HCT116 (cell line): Measurements from ENCODE around the gene RRAD. TPM values are rescaled to one million over a fixed set of nuclear protein-coding genes. Genes with fewer than 3 reads are reported as not detected.
A peak's percentile ranks its signal among the peaks of the same experiment; 100 is the strongest.

ENCODE experiments used
- ATAC-seq: fragments of 200-7000 bp; cut with Tn5 transposase; 2 replicates; pipeline ENCODE4 v1.9.1; 2020; ENCODE audit warnings: mild to moderate bottlenecking, moderate library complexity
- BruUV-seq: library from RNA; stranded (reverse); fragments of 400-500 nt; replicated peaks from 2 replicates; lab custom pipeline; 2021; lab: Mats Ljungman, UMichigan
- CTCF ChIA-PET: fragments of 300-600 bp; sonication (Branson Sonifier 250); formaldehyde crosslinking; loops from one replicate; lab custom pipeline; 2021; ENCODE audit warnings: antibody characterized with exemption; lab: Charles Lee
- POLR2A ChIA-PET: fragments of 300-600, 350-600 bp; sonication (Branson Sonifier 250); formaldehyde crosslinking; loops from one replicate; lab custom pipeline; 2021; ENCODE audit warnings: antibody characterized with exemption; lab: Charles Lee
- RAD21 ChIA-PET, 2 experiments: fragments of 300-600 bp; sonication (Branson Sonifier 250); formaldehyde crosslinking; loops; one replicate each; lab custom pipeline; 2023; ENCODE audit warnings: low total read pairs in 2 of 2; ENCODE audit not compliant: uncharacterized antibody in 2 of 2, unreplicated experiment in 2 of 2, low non-redundant PET in 1 of 2; lab: Charles Lee
- DNase-seq: peaks from one replicate; pipeline ENCODE4 v3.0.0-alpha.2; 2010; ENCODE audit warnings: low read depth, low spot score
- H2AFZ ChIP-seq: fragments of 200-600 bp; shearing (Covaris generic), sonication (generic); 2 replicates; pipeline ENCODE4 v1.6.1; 2017; ENCODE audit warnings: low read depth, mixed run types, mixed read lengths, antibody characterized with exemption, low read length; ENCODE audit not compliant: poor library complexity, severe bottlenecking
- H3K27ac ChIP-seq: 2 replicates; pipeline ENCODE4 v1.5.1; 2012; ENCODE audit warnings: low read depth, low read length
- H3K27me3 ChIP-seq: fragments of 200-600 bp; sonication (generic); 2 replicates; pipeline ENCODE4 v1.6.1; 2016; ENCODE audit warnings: mixed run types, low read length, mixed read lengths; ENCODE audit not compliant: insufficient read depth
- H3K36me3 ChIP-seq, 2 experiments: fragments of 200-500 bp in 1 of 2; fragments of 200-600 bp in 1 of 2; sonication (Bioruptor generic) in 1 of 2; sonication (generic) in 1 of 2; 2 replicates each; pipeline versions ENCODE4 v1.5.1 to v1.6.1; 2014 to 2016; ENCODE audit warnings: low read length in 2 of 2, inconsistent platforms in 1 of 2, mixed read lengths in 1 of 2, mixed run types in 1 of 2; ENCODE audit not compliant: insufficient read depth in 2 of 2, control insufficient read depth in 1 of 2
- H3K4me1 ChIP-seq, 2 experiments: fragments of 200-600 bp in 1 of 2; sonication (generic) in 1 of 2; 2 replicates each; pipeline versions ENCODE4 v1.5.1 to v1.6.1; 2012 to 2017; ENCODE audit warnings: low read length in 2 of 2, inconsistent platforms in 1 of 2, mild to moderate bottlenecking in 1 of 2, mixed read lengths in 1 of 2, mixed run types in 1 of 2, moderate library complexity in 1 of 2; ENCODE audit not compliant: insufficient read depth in 2 of 2, control insufficient read depth in 1 of 2
- H3K4me2 ChIP-seq: fragments of 200-600 bp; sonication (generic); 2 replicates; pipeline ENCODE4 v1.6.1; 2017; ENCODE audit warnings: mixed run types, low read length, mixed read lengths
- H3K4me3 ChIP-seq, 2 experiments: fragments of 200-600 bp in 1 of 2; sonication (generic) in 1 of 2; replicated peaks in 1 of 2; 2 replicates each; pipeline ENCODE4 v1.5.1; 2011 to 2016; ENCODE audit warnings: low read length in 2 of 2, control low read depth in 1 of 2, low read depth in 1 of 2, mild to moderate bottlenecking in 1 of 2, mixed read lengths in 1 of 2, mixed run types in 1 of 2
- H3K79me2 ChIP-seq: fragments of 200-600 bp; sonication (generic); 2 replicates; pipeline ENCODE4 v1.6.1; 2017; ENCODE audit warnings: mild to moderate bottlenecking, mixed run types, low read length, moderate library complexity, mixed read lengths; ENCODE audit not compliant: insufficient read depth
- H3K9ac ChIP-seq: fragments of 200-600 bp; sonication (generic); 2 replicates; pipeline ENCODE4 v1.6.1; 2016; ENCODE audit warnings: low read length, mixed read lengths
- H3K9me2 ChIP-seq: fragments of 200-600 bp; sonication (generic), shearing (Covaris generic); 2 replicates; pipeline ENCODE4 v1.6.1; 2017; ENCODE audit warnings: mixed run types, mild to moderate bottlenecking, moderate library complexity; ENCODE audit not compliant: insufficient read depth
- H3K9me3 ChIP-seq, 2 experiments: fragments of 200-500 bp in 1 of 2; fragments of 200-600 bp in 1 of 2; sonication (Bioruptor generic) in 1 of 2; sonication (generic) in 1 of 2; 2 replicates each; pipeline ENCODE4 v1.6.1; 2014 to 2017; ENCODE audit warnings: low read length in 2 of 2, mixed read lengths in 2 of 2, inconsistent platforms in 1 of 2, low read depth in 1 of 2, mild to moderate bottlenecking in 1 of 2, mixed run types in 1 of 2, moderate library complexity in 1 of 2; ENCODE audit not compliant: control insufficient read depth in 1 of 2, insufficient read depth in 1 of 2
- H4K20me1 ChIP-seq: fragments of 200-600 bp; sonication (generic), shearing (Covaris generic); 2 replicates; pipeline ENCODE4 v1.6.1; 2017; ENCODE audit warnings: mixed run types, mild to moderate bottlenecking, moderate library complexity; ENCODE audit not compliant: insufficient read depth
- EGR1 ChIP-seq: IDR thresholded peaks from 2 replicates; pipeline ENCODE4 v1.6.1; 2012; ENCODE audit warnings: low read depth
- ELF1 ChIP-seq: IDR thresholded peaks from 2 replicates; pipeline ENCODE4 v1.6.1; 2012; ENCODE audit warnings: low read depth, borderline replicate concordance
- EZH2 ChIP-seq: fragments of 200-600 bp; sonication (generic); IDR thresholded peaks from 2 replicates; pipeline ENCODE4 v1.6.1; 2017; ENCODE audit warnings: antibody characterized with exemption, mixed run types
- POLR2A ChIP-seq: IDR thresholded peaks from 2 replicates; pipeline ENCODE4 v1.7.0; 2011; ENCODE audit warnings: borderline replicate concordance; ENCODE audit not compliant: insufficient read depth, insufficient read length; ENCODE audit errors: extremely low read depth
- POLR2AphosphoS5 ChIP-seq: IDR thresholded peaks from 2 replicates; pipeline ENCODE4 v1.6.1; 2011; ENCODE audit warnings: mild to moderate bottlenecking, low read depth, low read length, moderate library complexity
- SIN3A ChIP-seq: IDR thresholded peaks from 2 replicates; pipeline ENCODE4 v1.6.1; 2012; ENCODE audit warnings: low read depth
- SP1 ChIP-seq: IDR thresholded peaks from 2 replicates; pipeline ENCODE4 v1.6.1; 2012; ENCODE audit warnings: low read depth
- YY1 ChIP-seq: IDR thresholded peaks from 2 replicates; pipeline ENCODE4 v1.6.1; 2011; ENCODE audit warnings: low read length, low read depth, moderate library complexity, mild to moderate bottlenecking; ENCODE audit not compliant: insufficient replicate concordance; ENCODE audit errors: extremely low read depth
- ZFX ChIP-seq: fragments of 450-650 bp; IDR thresholded peaks from 2 replicates; pipeline ENCODE4 v1.6.1; 2017
- ZNF274 ChIP-seq: fragments of 200-500 bp; sonication (Bioruptor generic); IDR thresholded peaks from 2 replicates; pipeline ENCODE4 v1.6.1; 2014; ENCODE audit warnings: mild to moderate bottlenecking, low read depth, low read length, inconsistent platforms
- intact Hi-C: fragments of 100-400 bp; cut with micrococcal nuclease; formaldehyde crosslinking; loops from 2 replicates; pipeline ENCODE4 v1.10.0; 2022
- total RNA-seq: library from RNA; stranded (reverse); gene quantifications from one replicate; pipeline ENCODE4 v1.2.1, GENCODE V29; 2021; ENCODE audit not compliant: unreplicated experiment
- TF ChIP-seq, protein P1 (sequence below): IDR thresholded peaks from 2 replicates; pipeline ENCODE4 v1.6.1; 2012; ENCODE audit warnings: low read depth
- TF ChIP-seq, protein P2 (sequence below): IDR thresholded peaks from 2 replicates; pipeline ENCODE4 v1.6.1; 2012

Gene RRAD
- total RNA-seq, 1 experiment from 2014 or later: 2.2 TPM

DNA sequence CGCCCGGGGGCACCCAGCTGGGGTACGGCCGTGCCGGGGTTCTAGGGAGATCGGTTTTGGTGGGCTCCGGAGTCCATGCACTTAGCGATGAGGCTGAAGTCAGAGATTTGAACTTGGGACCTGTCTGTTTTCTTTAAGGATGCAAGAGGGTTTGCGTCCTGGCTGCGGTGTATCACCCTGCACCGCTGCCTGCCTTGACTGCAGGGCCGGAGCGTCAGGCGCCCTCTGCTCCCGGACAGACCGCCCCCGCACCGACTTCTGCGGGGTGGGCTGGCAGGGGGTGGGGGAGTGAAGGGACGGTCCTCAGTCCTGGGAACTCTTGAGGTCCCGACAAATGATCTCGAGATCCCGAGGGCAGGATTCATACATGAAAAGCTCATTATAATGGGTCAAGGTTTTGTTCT is 44.3 kb downstream of the RRAD start:
- H3K9me2 ChIP-seq: no peaks in the 10 kb centered on the region
- ChIA-PET RAD21 (interaction anchor here (0.6 kb wide), 3 partner anchors 9 to 83 kb away, joined by 4 to 6 read pairs (median 5); no protein-coding TSS in a partner anchor), POLR2A (interaction anchor here (0.8 to 1.2 kb wide), 4 partner anchors 8 to 474 kb away, joined by 3 read pairs; no protein-coding TSS in a partner anchor), CTCF (interaction anchor here (0.9 to 2.1 kb wide), 9 partner anchors 11 to 274 kb away, joined by 3 to 20 read pairs (median 6); partner anchors contain the start of genes CES3 and NAE1)
- intact Hi-C loops: no loop called here
- peak overlapping the region; percentile 87 to 95 for H3K4me3 ChIP-seq
- H4K20me1 ChIP-seq: no peaks in the 10 kb centered on the region
- H3K9me3 ChIP-seq: no peaks in the 10 kb centered on the region
- H3K27me3 ChIP-seq: no peaks in the 10 kb centered on the region
- DNase-seq (no peak), ATAC-seq (peak; percentile 24)
- H3K27ac ChIP-seq: peak overlapping the region; percentile 82
- H3K4me1 ChIP-seq: peaks cover 10 to 15% of the 10 kb centered on the region in 2 experiments
- peak overlapping the region; percentile 81 for H3K9ac ChIP-seq
- H3K36me3 ChIP-seq: peaks cover 12 to 19% of the 10 kb centered on the region in 2 experiments; a peak in 3 of 4 replicates
- H3K4me2 ChIP-seq: peak overlapping the region; percentile 98
- H3K79me2 ChIP-seq: peaks cover 23% of the 10 kb centered on the region; the same call in 1 of the 2 replicates
- H2AFZ ChIP-seq: no peak overlapping the region
- BruUV-seq: no TSS peak
- TF ChIP-seq ZFX (peak; percentile 47), SIN3A (no peak), EGR1 (no peak)

DNA sequence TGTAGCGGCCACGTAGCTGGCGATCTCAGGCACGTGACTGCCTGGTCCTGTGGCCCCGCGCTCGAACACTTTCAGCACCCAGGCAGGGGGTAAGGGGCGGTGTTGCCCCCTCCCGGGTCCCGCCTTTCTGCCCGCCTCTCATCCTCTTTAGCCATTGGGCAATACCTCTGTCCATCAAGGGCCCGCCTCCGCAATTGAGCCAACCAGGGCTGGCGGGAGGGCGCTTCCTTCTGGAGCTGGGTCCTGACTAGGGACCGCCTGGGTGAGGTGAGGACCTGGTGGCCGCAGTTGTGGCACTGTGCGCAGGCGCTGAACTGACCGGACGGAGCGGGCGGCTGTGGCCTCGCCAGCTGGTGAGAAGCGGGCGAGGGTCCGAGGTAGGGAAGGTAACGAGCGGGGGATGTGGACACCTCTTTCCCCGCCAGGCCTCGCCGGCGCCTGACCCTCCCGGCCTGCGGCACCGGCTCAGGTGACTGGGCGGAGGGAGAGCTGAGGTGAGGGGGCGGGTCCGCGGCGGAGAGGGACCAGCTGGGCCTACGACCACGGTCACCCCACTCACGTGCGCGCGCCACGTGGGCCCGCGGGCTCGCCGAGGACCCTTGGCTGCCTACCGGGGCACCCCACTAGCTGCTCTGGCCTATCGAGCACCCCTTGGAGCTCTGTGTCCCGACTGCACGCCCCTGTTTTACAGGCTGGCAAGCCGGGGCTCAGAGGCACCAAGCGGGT is 44.9 kb downstream of the RRAD start, which contains the start of gene PDP2:
PDP2 (plus strand) TSS at position 228 of the 726 bp plus-strand sequence. CDS start 3,770 bp downstream, outside the sequence.
- H3K36me3 ChIP-seq: peaks cover 8 to 14% of the 10 kb centered on the region in 2 experiments; a peak in 3 of 4 replicates
- TF ChIP-seq ZFX: peak; percentile 82
- no peak for TF ChIP-seq ZNF274
- TF ChIP-seq POLR2AphosphoS5: peak; percentile 76
- peak; percentile 80 for TF ChIP-seq EGR1
- TF ChIP-seq, protein P1, sequence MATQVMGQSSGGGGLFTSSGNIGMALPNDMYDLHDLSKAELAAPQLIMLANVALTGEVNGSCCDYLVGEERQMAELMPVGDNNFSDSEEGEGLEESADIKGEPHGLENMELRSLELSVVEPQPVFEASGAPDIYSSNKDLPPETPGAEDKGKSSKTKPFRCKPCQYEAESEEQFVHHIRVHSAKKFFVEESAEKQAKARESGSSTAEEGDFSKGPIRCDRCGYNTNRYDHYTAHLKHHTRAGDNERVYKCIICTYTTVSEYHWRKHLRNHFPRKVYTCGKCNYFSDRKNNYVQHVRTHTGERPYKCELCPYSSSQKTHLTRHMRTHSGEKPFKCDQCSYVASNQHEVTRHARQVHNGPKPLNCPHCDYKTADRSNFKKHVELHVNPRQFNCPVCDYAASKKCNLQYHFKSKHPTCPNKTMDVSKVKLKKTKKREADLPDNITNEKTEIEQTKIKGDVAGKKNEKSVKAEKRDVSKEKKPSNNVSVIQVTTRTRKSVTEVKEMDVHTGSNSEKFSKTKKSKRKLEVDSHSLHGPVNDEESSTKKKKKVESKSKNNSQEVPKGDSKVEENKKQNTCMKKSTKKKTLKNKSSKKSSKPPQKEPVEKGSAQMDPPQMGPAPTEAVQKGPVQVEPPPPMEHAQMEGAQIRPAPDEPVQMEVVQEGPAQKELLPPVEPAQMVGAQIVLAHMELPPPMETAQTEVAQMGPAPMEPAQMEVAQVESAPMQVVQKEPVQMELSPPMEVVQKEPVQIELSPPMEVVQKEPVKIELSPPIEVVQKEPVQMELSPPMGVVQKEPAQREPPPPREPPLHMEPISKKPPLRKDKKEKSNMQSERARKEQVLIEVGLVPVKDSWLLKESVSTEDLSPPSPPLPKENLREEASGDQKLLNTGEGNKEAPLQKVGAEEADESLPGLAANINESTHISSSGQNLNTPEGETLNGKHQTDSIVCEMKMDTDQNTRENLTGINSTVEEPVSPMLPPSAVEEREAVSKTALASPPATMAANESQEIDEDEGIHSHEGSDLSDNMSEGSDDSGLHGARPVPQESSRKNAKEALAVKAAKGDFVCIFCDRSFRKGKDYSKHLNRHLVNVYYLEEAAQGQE: no peak
- TF ChIP-seq ELF1: no peak
- TF ChIP-seq, protein P2, sequence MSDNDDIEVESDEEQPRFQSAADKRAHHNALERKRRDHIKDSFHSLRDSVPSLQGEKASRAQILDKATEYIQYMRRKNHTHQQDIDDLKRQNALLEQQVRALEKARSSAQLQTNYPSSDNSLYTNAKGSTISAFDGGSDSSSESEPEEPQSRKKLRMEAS: peak; percentile 95
- peak; percentile 50 for TF ChIP-seq POLR2A
- TF ChIP-seq SP1: peak; percentile 99
- no peak for TF ChIP-seq EZH2
- peak; percentile 84 for TF ChIP-seq SIN3A
- TF ChIP-seq YY1: peak; percentile 52
- TF ChIP-seq, all 23 proteins: peak for 8
- BruUV-seq: TSS peak; percentile 48
- DNase-seq (peak; percentile 92), ATAC-seq (peak; percentile 99)
- no peaks in the 10 kb centered on the region for H3K27me3 ChIP-seq
- H3K9ac ChIP-seq: peak within 1 kb of the TSS; percentile 81
- CTCF ChIA-PET: interaction anchor here (0.9 to 2.1 kb wide), 9 partner anchors 12 to 275 kb away, joined by 3 to 20 read pairs (median 6); partner anchors contain the start of genes CES3 and NAE1
- no peaks in the 10 kb centered on the region for H3K9me3 ChIP-seq
- H4K20me1 ChIP-seq: no peaks in the 10 kb centered on the region
- no peaks in the 10 kb centered on the region for H3K9me2 ChIP-seq
- intact Hi-C loops: no loop called here
- H3K4me2 ChIP-seq: peak within 1 kb of the TSS; percentile 98
- H3K4me1 ChIP-seq: peaks cover 10 to 15% of the 10 kb centered on the region in 2 experiments
- POLR2A ChIA-PET: interaction anchor here (0.9 to 1.2 kb wide), 3 partner anchors 9 to 473 kb away, joined by 3 read pairs; no protein-coding TSS in a partner anchor
- H3K79me2 ChIP-seq: peaks cover 18% of the 10 kb centered on the region; the same call in 1 of the 2 replicates
- H3K4me3 ChIP-seq: peak within 1 kb of the TSS; percentile 87 to 95
- RAD21 ChIA-PET: interaction anchor here (0.6 kb wide), 3 partner anchors 9 to 83 kb away, joined by 4 to 6 read pairs (median 5); no protein-coding TSS in a partner anchor
- peak within 1 kb of the TSS; percentile 82 for H3K27ac ChIP-seq
- H2AFZ ChIP-seq: no peak within 1 kb of the TSS
